HG03135 (cell line): ENCODE data around the gene CCDC80.
"Not testable (repeated sequence)": the region's sequence is repeated elsewhere in the genome, so short reads cannot be mapped to it uniquely, and the experiment has no call there.

Source experiments
- ATAC-seq: cut with Tn5 transposase; IDR thresholded peaks from one replicate; pipeline ENCODE4 v1.9.1; 2021; ENCODE audit warnings: mild to moderate bottlenecking, moderate library complexity; ENCODE audit not compliant: unreplicated experiment

The CCDC80 gene

GRCh38 chr3:112593258-112593657 is 47.7 kb downstream of the CCDC80 start:
- ATAC-seq, result no peak

GRCh38 chr3:112587336-112587735 is 53.6 kb downstream of the CCDC80 start:
- ATAC-seq, result no peak

- no peak for ATAC-seq
Observed at GRCh38 chr3:112585782-112586181, 55.2 kb downstream of the CCDC80 start.

- ATAC-seq, result no peak
Observed at GRCh38 chr3:112583105-112583504, 57.8 kb downstream of the CCDC80 start.

GRCh38 chr3:112582244-112582874 is 58.6 kb downstream of the CCDC80 start:
- ATAC-seq, result no peak

GRCh38 chr3:112579697-112580096 is 61.2 kb downstream of the CCDC80 start:
- no peak for ATAC-seq

- ATAC-seq, result no peak
Observed at GRCh38 chr3:112579232-112579631, 61.7 kb downstream of the CCDC80 start.

GRCh38 chr3:112572701-112573100 is 68.2 kb downstream of the CCDC80 start:
- no peak for ATAC-seq

GRCh38 chr3:112569265-112569664 is 71.7 kb downstream of the CCDC80 start:
- no peak for ATAC-seq

GRCh38 chr3:112568642-112569041 is 72.3 kb downstream of the CCDC80 start:
- no peak for ATAC-seq

GRCh38 chr3:112564940-112565305 is 76.0 kb downstream of the CCDC80 start:
- ATAC-seq, result no peak

- not testable (repeated sequence) for ATAC-seq
Observed at GRCh38 chr3:112564247-112564939, 76.5 kb downstream of the CCDC80 start.

GRCh38 chr3:112561734-112562529 is 79.0 kb downstream of the CCDC80 start, which contains the start of the genes ATG3 and SLC35A5:
ATG3 (minus strand) TSS chr3:112561962; CDS start chr3:112561528, 434 bp downstream.
SLC35A5 (plus strand) TSS chr3:112562045; CDS start chr3:112563404, 1,359 bp downstream.
- peak; percentile 82 for ATAC-seq

GRCh38 chr3:112561484-112561733 is 79.5 kb downstream of the CCDC80 start:
- peak; percentile 52 for ATAC-seq

- ATAC-seq, result peak; percentile 24
Observed at GRCh38 chr3:112560721-112561483, 80.0 kb downstream of the CCDC80 start.

- no peak for ATAC-seq
Observed at GRCh38 chr3:112560307-112560706, 80.6 kb downstream of the CCDC80 start.

GRCh38 chr3:112557976-112558375 is 83.0 kb downstream of the CCDC80 start:
- ATAC-seq, result no peak

- no peak for ATAC-seq
Observed at GRCh38 chr3:112555535-112556170, 85.3 kb downstream of the CCDC80 start.

GRCh38 chr3:112550859-112551258 is 90.1 kb downstream of the CCDC80 start:
- no peak for ATAC-seq
